ENCODE measurements around the gene LHX3. TPM values are rescaled to one million over a fixed set of nuclear protein-coding genes. Genes with fewer than 3 reads are reported as not detected.

Gene LHX3
- total RNA-seq, 1 donor from 2014 or later, result not detected

DNA sequence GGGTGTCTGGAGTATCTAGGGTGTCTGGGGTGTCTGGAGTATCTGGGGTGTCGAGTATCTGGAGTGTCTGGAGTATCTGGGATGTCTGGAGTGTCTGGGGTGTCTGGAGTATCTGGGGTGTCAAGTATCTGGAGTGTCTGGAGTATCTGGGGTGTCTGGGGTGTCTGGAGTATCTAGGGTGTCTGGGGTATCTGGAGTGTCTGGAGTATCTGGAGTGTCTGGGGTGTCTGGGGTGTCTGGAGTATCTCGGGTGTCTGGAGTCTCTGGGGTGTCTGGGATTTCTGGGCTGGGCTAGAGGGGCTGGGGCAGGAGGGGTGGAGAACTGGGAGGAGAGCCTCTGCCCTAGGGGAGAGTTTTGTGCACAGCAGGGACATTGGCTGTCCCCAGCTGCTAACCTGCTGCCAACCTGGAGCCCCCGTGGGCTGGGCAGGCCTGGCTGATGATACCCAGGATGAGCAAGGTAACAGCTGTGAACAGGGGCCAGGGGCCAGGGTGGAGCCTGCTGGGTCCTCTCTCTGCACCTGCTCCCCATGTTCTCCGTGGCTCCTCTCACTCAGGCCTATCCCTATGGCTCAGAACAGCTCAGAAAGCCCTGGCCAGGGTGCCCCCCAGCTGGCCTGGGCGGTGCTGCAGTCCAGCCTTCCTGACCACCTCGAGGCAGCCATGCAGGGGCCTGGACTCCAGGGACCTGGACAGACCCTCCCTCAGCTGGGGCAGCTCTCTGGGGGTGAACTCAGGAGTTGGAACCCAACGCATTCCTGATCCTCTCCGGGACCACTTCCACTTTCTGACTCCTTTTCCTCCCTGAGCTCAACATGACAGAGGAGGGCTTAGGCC, 29.9 kb downstream of the LHX3 start:
- TF ChIP-seq, protein P1, sequence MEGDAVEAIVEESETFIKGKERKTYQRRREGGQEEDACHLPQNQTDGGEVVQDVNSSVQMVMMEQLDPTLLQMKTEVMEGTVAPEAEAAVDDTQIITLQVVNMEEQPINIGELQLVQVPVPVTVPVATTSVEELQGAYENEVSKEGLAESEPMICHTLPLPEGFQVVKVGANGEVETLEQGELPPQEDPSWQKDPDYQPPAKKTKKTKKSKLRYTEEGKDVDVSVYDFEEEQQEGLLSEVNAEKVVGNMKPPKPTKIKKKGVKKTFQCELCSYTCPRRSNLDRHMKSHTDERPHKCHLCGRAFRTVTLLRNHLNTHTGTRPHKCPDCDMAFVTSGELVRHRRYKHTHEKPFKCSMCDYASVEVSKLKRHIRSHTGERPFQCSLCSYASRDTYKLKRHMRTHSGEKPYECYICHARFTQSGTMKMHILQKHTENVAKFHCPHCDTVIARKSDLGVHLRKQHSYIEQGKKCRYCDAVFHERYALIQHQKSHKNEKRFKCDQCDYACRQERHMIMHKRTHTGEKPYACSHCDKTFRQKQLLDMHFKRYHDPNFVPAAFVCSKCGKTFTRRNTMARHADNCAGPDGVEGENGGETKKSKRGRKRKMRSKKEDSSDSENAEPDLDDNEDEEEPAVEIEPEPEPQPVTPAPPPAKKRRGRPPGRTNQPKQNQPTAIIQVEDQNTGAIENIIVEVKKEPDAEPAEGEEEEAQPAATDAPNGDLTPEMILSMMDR (IDR thresholded peaks at IDR 0.05; ENCODE audit: insufficient read depth, low read length, severe bottlenecking), result no peak
- H3K36me3 ChIP-seq (ENCODE audit: control insufficient read depth, insufficient read depth, low read length), result no peaks in the 10 kb centered on the region
- H3K4me3 ChIP-seq (ENCODE audit: low read depth, low read length), result no peak overlapping the region
- peaks cover 5% of the 10 kb centered on the region for H3K27me3 ChIP-seq (ENCODE audit: control insufficient read depth, insufficient read depth, low read length)
- FAIRE-seq, result no peak
- DNase-seq (ENCODE audit: low read depth), result no peak

DNA sequence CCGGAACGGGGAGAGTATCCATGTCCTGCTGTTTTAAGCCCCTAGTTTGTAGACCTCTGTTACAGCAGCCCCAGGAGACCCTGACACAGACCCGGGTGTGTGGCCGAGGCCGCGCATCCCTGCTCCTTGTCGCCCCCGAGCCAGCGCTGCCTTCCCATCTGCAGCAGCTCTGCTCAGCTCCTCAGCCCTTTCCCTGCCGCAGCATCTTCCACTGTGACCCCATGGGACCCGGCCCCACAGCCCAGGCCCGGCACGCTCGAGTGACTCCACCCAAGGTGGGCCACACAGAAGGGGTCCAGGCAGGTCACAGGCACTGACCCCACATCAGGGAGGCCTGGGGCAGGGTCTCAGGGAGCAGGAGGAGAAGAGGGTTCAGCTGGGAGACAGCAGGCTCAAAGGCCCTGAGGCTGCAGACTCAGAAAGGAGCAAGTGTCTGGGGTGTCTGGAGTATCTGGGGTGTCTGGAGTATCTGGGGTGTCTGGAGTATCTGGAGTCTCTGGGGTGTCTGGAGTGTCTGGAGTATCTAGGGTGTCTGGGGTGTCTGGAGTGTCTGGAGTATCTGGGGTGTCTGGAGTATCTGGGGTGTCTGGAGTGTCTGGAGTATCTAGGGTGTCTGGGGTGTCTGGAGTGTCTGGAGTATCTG, 31.2 kb downstream of the LHX3 start:
- no peak for FAIRE-seq
- no peak for DNase-seq (ENCODE audit: low read depth)
- TF ChIP-seq, protein P1 (IDR thresholded peaks at IDR 0.05; ENCODE audit: insufficient read depth, low read length, severe bottlenecking), result no peak
- H3K4me3 ChIP-seq (ENCODE audit: low read depth, low read length), result no peak overlapping the region
- H3K36me3 ChIP-seq (ENCODE audit: control insufficient read depth, insufficient read depth, low read length), result no peaks in the 10 kb centered on the region
- H3K27me3 ChIP-seq (ENCODE audit: control insufficient read depth, insufficient read depth, low read length), result peaks cover 7% of the 10 kb centered on the region

DNA sequence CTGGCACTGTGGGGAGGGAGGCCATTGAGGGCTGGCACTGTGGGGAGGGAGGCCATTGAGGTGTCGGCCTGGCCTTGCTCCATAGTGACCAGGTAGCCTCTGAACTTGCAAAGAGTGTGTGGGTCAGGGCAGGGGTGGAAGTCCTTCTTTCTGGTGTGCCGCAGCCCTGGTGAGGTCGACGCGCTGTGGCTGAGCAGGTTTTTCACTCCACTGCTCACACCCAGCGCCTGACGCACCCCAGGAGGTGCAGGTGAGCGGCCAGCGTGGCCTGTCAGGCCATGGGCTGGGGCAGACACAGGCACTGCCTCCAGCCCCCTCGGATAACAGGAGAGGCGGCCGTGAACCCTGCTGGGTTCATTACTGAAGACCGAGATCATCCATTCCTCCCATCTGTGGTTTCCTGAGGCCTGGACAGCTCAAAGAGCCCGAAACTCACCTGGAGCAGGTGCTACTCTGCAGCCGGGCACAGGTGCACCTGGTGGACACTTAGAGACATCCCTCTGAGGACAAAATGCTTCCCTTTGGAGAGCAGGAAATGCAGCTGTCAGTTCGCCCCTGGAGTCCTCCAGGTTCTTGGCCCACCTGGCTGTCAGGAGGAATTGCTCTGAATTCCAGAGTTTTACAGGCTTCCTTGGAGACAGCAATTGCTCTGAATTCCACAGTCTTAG, 32.4 kb downstream of the LHX3 start:
- FAIRE-seq, result no peak
- H3K36me3 ChIP-seq (ENCODE audit: control insufficient read depth, insufficient read depth, low read length), result no peaks in the 10 kb centered on the region
- TF ChIP-seq, protein P1 (IDR thresholded peaks at IDR 0.05; ENCODE audit: insufficient read depth, low read length, severe bottlenecking), result no peak
- DNase-seq (ENCODE audit: low read depth), result no peak
- H3K4me3 ChIP-seq (ENCODE audit: low read depth, low read length), result no peak overlapping the region
- H3K27me3 ChIP-seq (ENCODE audit: control insufficient read depth, insufficient read depth, low read length), result peaks cover 3% of the 10 kb centered on the region

DNA sequence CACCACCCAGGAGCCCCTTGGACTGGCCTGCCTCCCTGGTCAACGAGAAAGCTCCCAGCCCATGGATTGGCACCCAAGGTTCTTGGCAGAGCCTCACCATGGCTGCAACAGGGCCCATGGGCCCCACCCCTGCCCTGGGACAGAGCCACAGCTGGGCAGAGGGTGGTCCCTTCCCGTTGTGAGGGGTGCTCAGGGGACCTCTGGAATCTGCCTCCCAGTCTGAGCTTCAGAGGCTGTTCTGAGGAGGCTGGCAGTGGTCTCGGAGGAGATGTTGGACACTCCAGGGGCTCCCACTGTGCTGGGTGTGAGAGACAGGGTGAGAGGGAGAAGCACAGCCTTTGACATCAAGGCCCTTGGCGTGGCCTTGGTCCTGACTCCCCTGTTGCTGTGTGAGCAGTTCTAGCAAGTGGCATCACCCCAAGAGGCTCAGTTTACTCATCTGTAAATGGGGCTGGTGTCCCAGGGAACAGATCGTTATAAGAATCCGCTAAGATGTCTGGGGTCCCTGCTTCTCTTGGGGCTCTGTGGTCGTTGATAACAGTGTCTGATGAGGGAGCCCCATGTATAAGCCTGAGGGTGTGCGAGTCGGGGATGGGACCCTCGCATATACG, 33.0 kb downstream of the LHX3 start:
- TF ChIP-seq, protein P1 (IDR thresholded peaks at IDR 0.05; ENCODE audit: insufficient read depth, low read length, severe bottlenecking), result no peak
- Histone ChIP-seq H3K27me3 (ENCODE audit: control insufficient read depth, insufficient read depth, low read length) (peaks cover 3% of the 10 kb centered on the region), H3K36me3 (ENCODE audit: control insufficient read depth, insufficient read depth, low read length) (no peaks in the 10 kb centered on the region), H3K4me3 (ENCODE audit: low read depth, low read length) (no peak overlapping the region)
- FAIRE-seq, result no peak
- DNase-seq (ENCODE audit: low read depth), result no peak

GRCh38 chr9:136171009-136171800, 33.7 kb downstream of the LHX3 start:
- Histone ChIP-seq H3K27me3 (ENCODE audit: control insufficient read depth, insufficient read depth, low read length) (peaks cover 3% of the 10 kb centered on the region), H3K36me3 (ENCODE audit: control insufficient read depth, insufficient read depth, low read length) (no peaks in the 10 kb centered on the region), H3K4me3 (ENCODE audit: low read depth, low read length) (no peak overlapping the region)
- TF ChIP-seq, protein P1 (IDR thresholded peaks at IDR 0.05; ENCODE audit: insufficient read depth, low read length, severe bottlenecking), result no peak
- no peak for FAIRE-seq
- DNase-seq (ENCODE audit: low read depth), result no peak
